HepG2 (cell line): ENCODE results near the gene PLOD2. TPM values are rescaled to one million over a fixed set of nuclear protein-coding genes. Genes with fewer than 3 reads are reported as not detected.

Experiments
- ATAC-seq: fragments of 200-7000 bp; cut with Tn5 transposase; 3 replicates; pipeline ENCODE4 v1.9.1; 2020; ENCODE audit warnings: mild to moderate bottlenecking, moderate library complexity
- BruUV-seq: library from RNA; stranded (reverse); fragments of 400-500 nt; replicated peaks from 2 replicates; lab custom pipeline; 2021; lab: Mats Ljungman, UMichigan
- CTCF ChIA-PET: fragments of 300-600 bp; formaldehyde crosslinking; extraction: SDS; loops from one replicate; lab custom pipeline; 2021; ENCODE audit warnings: low total read pairs, inconsistent platforms, low intra/inter-chr PET ratio; lab: Yijun Ruan, JAX
- POLR2A ChIA-PET: fragments of 350-600 bp; sonication (Branson Sonifier 250); formaldehyde crosslinking; loops from one replicate; lab custom pipeline; 2020; ENCODE audit warnings: antibody characterized with exemption, inconsistent platforms; lab: Yijun Ruan, JAX
- DNase-seq: peaks from one replicate; pipeline ENCODE4 v3.0.0-alpha.2; 2015; ENCODE audit warnings: low spot score
- FAIRE-seq: peaks from 3 replicates; lab custom pipeline; 2011; peaks lifted over from hg19 to GRCh38; lab: Jason Lieb, UNC
- H2AFZ ChIP-seq: one replicate; pipeline ENCODE4 v1.6.1; 2011; ENCODE audit warnings: low read length, inconsistent platforms
- H3K27ac ChIP-seq: fragments of 300-600 bp; 3 replicates; pipeline ENCODE4 v1.8.0; 2011; ENCODE audit warnings: mixed run types, mild to moderate bottlenecking, mixed read lengths, low read length, inconsistent platforms; ENCODE audit not compliant: insufficient read depth; ENCODE audit errors: extremely low read length
- H3K27me3 ChIP-seq, 2 experiments: fragments of 200-600 bp in 1 of 2; 2 replicates in 1 of 2; 3 replicates in 1 of 2; pipeline versions ENCODE4 v1.6.0 to v1.8.0; 2011; ENCODE audit warnings: low read length in 2 of 2, mild to moderate bottlenecking in 2 of 2, moderate library complexity in 2 of 2, inconsistent platforms in 1 of 2; ENCODE audit not compliant: insufficient read depth in 2 of 2, control insufficient read depth in 1 of 2
- H3K36me3 ChIP-seq, 2 experiments: fragments of 200-600 bp in 1 of 2; replicated peaks in 1 of 2; 2 replicates in 1 of 2; 3 replicates in 1 of 2; pipeline versions ENCODE4 v1.5.1 to v1.8.0; 2011; ENCODE audit warnings: low read length in 2 of 2, inconsistent platforms in 1 of 2; ENCODE audit not compliant: insufficient read depth in 2 of 2, control insufficient read depth in 1 of 2
- H3K4me1 ChIP-seq: 2 replicates; pipeline ENCODE4 v1.5.1; 2012; ENCODE audit warnings: low read length, inconsistent platforms; ENCODE audit not compliant: insufficient read depth
- H3K4me2 ChIP-seq: 2 replicates; pipeline ENCODE4 v1.6.0; 2011; ENCODE audit warnings: low read depth, low read length, inconsistent platforms
- H3K4me3 ChIP-seq, 3 experiments: fragments of 200-600 bp in 1 of 3; sonication (generic), shearing (Covaris generic) in 1 of 3; replicated peaks in 1 of 3; 2 replicates each; pipeline ENCODE4 v1.5.1; 2011 to 2016; ENCODE audit warnings: low read length in 3 of 3, inconsistent platforms in 2 of 3, low read depth in 2 of 3, mild to moderate bottlenecking in 2 of 3, control low read depth in 1 of 3, mixed read lengths in 1 of 3; ENCODE audit not compliant: insufficient read depth in 1 of 3
- H3K79me2 ChIP-seq: one replicate; pipeline ENCODE4 v1.6.1; 2011; ENCODE audit warnings: low read length, inconsistent platforms; ENCODE audit not compliant: insufficient read depth
- H3K9ac ChIP-seq: 2 replicates; pipeline ENCODE4 v1.6.0; 2011; ENCODE audit warnings: mild to moderate bottlenecking, low read depth, low read length, inconsistent platforms; ENCODE audit not compliant: insufficient read depth
- H3K9me3 ChIP-seq: 2 replicates; pipeline ENCODE4 v1.5.1; 2012; ENCODE audit warnings: mild to moderate bottlenecking, low read length
- H4K20me1 ChIP-seq: 2 replicates; pipeline ENCODE4 v1.6.0; 2011; ENCODE audit warnings: inconsistent platforms, mild to moderate bottlenecking, low read length, moderate library complexity; ENCODE audit not compliant: insufficient read depth
- ARID3A ChIP-seq: IDR thresholded peaks from 2 replicates; pipeline ENCODE4 v1.6.1; 2012; ENCODE audit warnings: low read depth, low read length, improper control_type of control experiment
- GATAD1 ChIP-seq: IDR thresholded peaks from 2 replicates; pipeline ENCODE4 v1.6.1; 2016; ENCODE audit warnings: missing genetic modification reagents, missing compliant biosample characterization
- GLI4 ChIP-seq: sonication (generic); formaldehyde crosslinking; IDR thresholded peaks from 2 replicates; pipeline ENCODE4 v1.5.1; 2020; ENCODE audit warnings: missing genetic modification reagents, mild to moderate bottlenecking, moderate library complexity, borderline replicate concordance
- JARID2 ChIP-seq: sonication (generic); formaldehyde crosslinking; IDR thresholded peaks from 2 replicates; pipeline ENCODE4 v1.8.1; 2023; ENCODE audit warnings: missing genetic modification reagents, inconsistent platforms; ENCODE audit not compliant: insufficient replicate concordance
- MAF1 ChIP-seq: sonication (generic); formaldehyde crosslinking; IDR thresholded peaks from 2 replicates; pipeline ENCODE4 v1.5.0; 2020; ENCODE audit warnings: missing genetic modification reagents, borderline replicate concordance
- MZF1 ChIP-seq: sonication (generic); formaldehyde crosslinking; IDR thresholded peaks from 2 replicates; pipeline ENCODE4 v1.8.1; 2023; ENCODE audit warnings: mild to moderate bottlenecking, missing genetic modification reagents, borderline replicate concordance
- PCBP2 ChIP-seq: fragments of 200-400 bp; formaldehyde crosslinking; optimal IDR thresholded peaks from 2 replicates; pipeline ENCODE3; 2018; ENCODE audit warnings: low read length, low read depth; ENCODE audit not compliant: poor library complexity, severe bottlenecking
- PHF20 ChIP-seq: sonication (generic); formaldehyde crosslinking; IDR thresholded peaks from 2 replicates; pipeline ENCODE4 v1.5.0; 2020; ENCODE audit warnings: mild to moderate bottlenecking, missing genetic modification reagents
- PRMT3 ChIP-seq: sonication (generic); formaldehyde crosslinking; IDR thresholded peaks from 2 replicates; pipeline ENCODE4 v1.8.1; 2022; ENCODE audit warnings: low read depth, mild to moderate bottlenecking, moderate library complexity, missing genetic modification reagents, borderline replicate concordance
- RAD21 ChIP-seq: fragments of 450-650 bp; formaldehyde crosslinking; IDR thresholded peaks from 2 replicates; pipeline ENCODE4 v1.5.0; 2020; ENCODE audit warnings: mild to moderate bottlenecking
- ZEB1 ChIP-seq: IDR thresholded peaks from 2 replicates; pipeline ENCODE4 v1.6.1; 2012; ENCODE audit warnings: mild to moderate bottlenecking, low read depth, inconsistent platforms; ENCODE audit not compliant: insufficient replicate concordance
- ZFAT ChIP-seq: sonication (generic); formaldehyde crosslinking; conservative IDR thresholded peaks from 2 replicates; pipeline ENCODE4 v1.8.1; 2023; ENCODE audit warnings: missing genetic modification reagents, inconsistent platforms
- WGBS: methylation state at CpG from one replicate; pipeline ENCODE4 v1.1.6; 2017; ENCODE audit warnings: low lambda C conversion rate; 5-methylcytosine and 5-hydroxymethylcytosine counted together
- in situ Hi-C: cut with HindIII; loops from 2 replicates; pipeline ENCODE4 v1.10.0; 2017; ENCODE audit warnings: low pct_unique_long_range_greater_than_20kb; ENCODE audit not compliant: extremely low pct_ligation_motif_present
- intact Hi-C: fragments of 100-400 bp; cut with micrococcal nuclease; formaldehyde crosslinking; loops from one replicate; pipeline ENCODE4 v1.10.0; 2022; ENCODE audit not compliant: unreplicated experiment
- polyA plus RNA-seq, 8 experiments: library from polyadenylated mRNA; depleted of rRNA in 3 of 8; stranded (reverse) in 7 of 8; unstranded in 1 of 8; fragments of >200 nt; fragmentation: Illumina TruSeq in 4 of 8; extraction: Trizol in 4 of 8; gene quantifications; 2 replicates each; pipeline versions ENCODE4 v1.2.1 to v1.2.3, GENCODE V29; 2011 to 2016; ENCODE audit warnings: low read depth in 4 of 8, missing spikeins in 1 of 8, mixed read lengths in 1 of 8; ENCODE audit not compliant: insufficient read depth in 1 of 8
- total RNA-seq, 5 experiments: library from RNA; depleted of rRNA; stranded (reverse); fragments of >200 nt; fragmentation: Illumina TruSeq; extraction: Trizol; gene quantifications; 2 replicates each; pipeline ENCODE4 v1.2.3, GENCODE V29; 2016; ENCODE audit warnings: low read depth in 1 of 5

Gene PLOD2
- total and polyA plus RNA-seq, 2 of the 13 experiments (the other 11 are each of a cell fraction or from before 2014, with no cell fraction given), result 107 to 161 TPM

GRCh38 chr3:146189519-146190173 lies 28.7 kb upstream of the PLOD2 start (continued):
- peak; percentile 58; the same call in 1 of the 2 replicates for TF ChIP-seq ARID3A
- peak; percentile 56 for TF ChIP-seq RAD21
- no peak for TF ChIP-seq MAF1
- TF ChIP-seq, all 625 proteins: peak for 8

GRCh38 chr3:146187334-146187950 lies 26.5 kb upstream of the PLOD2 start:
- in situ Hi-C loops (loop anchor here (25.0 kb wide), 1 partner anchor 400 kb away; no protein-coding TSS in a partner anchor), intact Hi-C loops (loop anchor here (1.0 to 10.0 kb wide), 2 partner anchors 122 to 457 kb away; no protein-coding TSS in a partner anchor)
- no peaks in the 10 kb centered on the region for H3K36me3 ChIP-seq
- no peaks in the 10 kb centered on the region for H3K4me1 ChIP-seq
- no peaks in the 10 kb centered on the region for H3K9me3 ChIP-seq
- no peaks in the 10 kb centered on the region for H4K20me1 ChIP-seq
- BruUV-seq, result no TSS peak
- no peak overlapping the region for H3K4me3 ChIP-seq
- no peak overlapping the region for H3K9ac ChIP-seq
- DNase-seq, result no peak
- CTCF ChIA-PET, result interaction anchor here (2.8 to 3.8 kb wide), 2 partner anchors 122 to 140 kb away, joined by 19 to 24 read pairs; no protein-coding TSS in a partner anchor
- POLR2A ChIA-PET, result interaction anchor here (2.3 kb wide), 1 partner anchor 27 kb away, joined by 10 read pairs; the partner anchor contains the start of gene PLOD2
- no peak for ATAC-seq
- no peak overlapping the region for H2AFZ ChIP-seq
- H3K27ac ChIP-seq, result no peak overlapping the region
- 49% methylated on average over 2 of the region's 2 CpGs for WGBS
- H3K79me2 ChIP-seq, result no peaks in the 10 kb centered on the region
- no peak overlapping the region for H3K4me2 ChIP-seq
- no peak for FAIRE-seq
- H3K27me3 ChIP-seq, result no peaks in the 10 kb centered on the region
- no peak for TF ChIP-seq PHF20 (CRISPR knock-in tag)
- no peak for TF ChIP-seq GATAD1 (CRISPR knock-in tag)
- TF ChIP-seq JARID2 (CRISPR knock-in tag), result no peak
- TF ChIP-seq GLI4, result no peak
- TF ChIP-seq PCBP2, result no peak
- TF ChIP-seq PRMT3, result no peak
- no peak for TF ChIP-seq MZF1 (CRISPR knock-in tag)
- no peak for TF ChIP-seq ZFAT (CRISPR knock-in tag)
- no peak for TF ChIP-seq ZEB1
